Activated CD4-positive, CD25-positive, alpha-beta regulatory T cell (primary cell): Measurements from ENCODE around the gene RBBP8NL.

Source experiments
- DNase-seq, 4 experiments: peaks; one replicate each; lab custom pipeline; 2025; lab: John Stamatoyannopoulos, UW

The RBBP8NL gene

GRCh38 chr20:62408640-62409039, 18.7 kb downstream of the RBBP8NL start:
- DNase-seq, result no peak

GRCh38 chr20:62408055-62408454, 19.3 kb downstream of the RBBP8NL start:
- DNase-seq, result no peak

GRCh38 chr20:62407221-62407992, 19.9 kb downstream of the RBBP8NL start, which contains the start of gene CABLES2:
Gene CABLES2 (minus strand): TSS chr20:62407285. CDS start chr20:62407276, 9 bp downstream.
- DNase-seq, result peak; percentile 68 to 87 (median 83)

- DNase-seq, result no peak
Observed at GRCh38 chr20:62406635-62407176, 20.6 kb downstream of the RBBP8NL start.

GRCh38 chr20:62405981-62406513, 21.3 kb downstream of the RBBP8NL start:
- no peak for DNase-seq

- DNase-seq, result no peak
Observed at GRCh38 chr20:62405108-62405980, 22.0 kb downstream of the RBBP8NL start.

GRCh38 chr20:62404761-62405107, 22.6 kb downstream of the RBBP8NL start:
- DNase-seq, result no peak

GRCh38 chr20:62404112-62404665, 23.1 kb downstream of the RBBP8NL start:
- no peak for DNase-seq

GRCh38 chr20:62403331-62403730, 24.0 kb downstream of the RBBP8NL start:
- DNase-seq, result no peak

- no peak for DNase-seq
Observed at GRCh38 chr20:62402456-62403150, 24.7 kb downstream of the RBBP8NL start.

GRCh38 chr20:62401331-62401779, 26.0 kb downstream of the RBBP8NL start:
- DNase-seq, result no peak

GRCh38 chr20:62400541-62400940, 26.8 kb downstream of the RBBP8NL start:
- no peak for DNase-seq

GRCh38 chr20:62400021-62400420, 27.3 kb downstream of the RBBP8NL start:
- no peak for DNase-seq

- no peak for DNase-seq
Observed at GRCh38 chr20:62398120-62398821, 29.1 kb downstream of the RBBP8NL start.

GRCh38 chr20:62396367-62397239, 30.7 kb downstream of the RBBP8NL start:
- no peak for DNase-seq

GRCh38 chr20:62395311-62396242, 31.8 kb downstream of the RBBP8NL start:
- no peak for DNase-seq

GRCh38 chr20:62394248-62395245, 32.8 kb downstream of the RBBP8NL start:
- no peak for DNase-seq
